ENCODE results near the gene ANKRD44.

ANKRD44 gene

DNA sequence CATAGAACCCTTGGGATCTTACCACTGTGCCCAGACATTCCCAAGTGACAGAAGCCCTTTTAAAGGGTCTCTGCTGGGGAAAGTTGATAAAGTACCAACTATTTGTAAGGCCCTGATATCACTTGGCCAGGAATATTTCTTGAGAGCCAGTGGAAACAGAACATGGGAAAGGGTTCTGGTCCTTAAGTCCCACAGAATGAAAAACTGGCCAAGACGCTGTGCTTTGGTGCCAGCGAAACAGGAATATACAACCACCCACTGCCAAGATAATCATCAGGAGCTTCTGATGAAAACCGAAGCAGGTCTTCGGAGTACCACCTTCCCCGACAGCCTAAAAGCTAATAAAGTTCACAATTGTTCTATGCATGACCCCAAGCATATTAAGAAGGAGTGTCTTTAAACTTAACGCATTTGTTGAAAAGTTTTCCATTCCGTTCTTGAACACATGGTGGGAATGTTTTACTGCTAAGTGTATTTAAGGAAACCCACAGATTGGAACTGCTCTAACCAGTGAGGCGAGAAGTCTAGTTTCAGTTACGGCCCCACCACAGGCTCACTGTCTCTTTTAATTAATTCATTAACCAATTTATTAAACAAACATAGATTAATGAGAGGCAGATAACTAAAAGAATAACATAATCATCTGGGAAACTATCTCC, 152.6 kb downstream of the ANKRD44 start:
- in situ Hi-C loops (cut with MboI; ENCODE audit: low sequenced_read_pairs), result no loop called here

- in situ Hi-C loops (cut with MboI; ENCODE audit: low sequenced_read_pairs), result no loop called here
These were observed 153.8 kb downstream of the ANKRD44 start for GRCh38 chr2:197156771-197157170.

GRCh38 chr2:197152451-197153228, 157.9 kb downstream of the ANKRD44 start:
- in situ Hi-C loops (cut with MboI; ENCODE audit: low sequenced_read_pairs), result no loop called here

DNA sequence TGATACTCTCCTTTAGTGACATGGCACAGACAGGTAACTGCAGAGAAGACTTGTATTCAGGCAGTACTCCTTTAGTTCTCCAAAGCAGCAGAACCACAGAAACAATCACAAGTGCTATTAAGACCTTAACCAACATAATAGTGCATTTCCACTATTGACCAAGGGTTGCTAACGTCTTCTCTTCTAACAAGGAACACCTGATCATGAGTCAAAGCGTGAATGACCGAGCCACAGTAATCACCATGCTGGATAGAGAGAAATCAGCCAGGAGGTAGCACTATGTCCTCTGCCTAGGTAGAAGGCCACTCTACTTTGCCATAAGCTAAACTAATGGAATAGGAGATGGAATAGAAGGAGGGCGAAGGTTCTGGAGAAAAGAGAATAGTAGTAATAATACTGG, 161.0 kb downstream of the ANKRD44 start:
- in situ Hi-C loops (cut with MboI; ENCODE audit: low sequenced_read_pairs), result no loop called here

DNA sequence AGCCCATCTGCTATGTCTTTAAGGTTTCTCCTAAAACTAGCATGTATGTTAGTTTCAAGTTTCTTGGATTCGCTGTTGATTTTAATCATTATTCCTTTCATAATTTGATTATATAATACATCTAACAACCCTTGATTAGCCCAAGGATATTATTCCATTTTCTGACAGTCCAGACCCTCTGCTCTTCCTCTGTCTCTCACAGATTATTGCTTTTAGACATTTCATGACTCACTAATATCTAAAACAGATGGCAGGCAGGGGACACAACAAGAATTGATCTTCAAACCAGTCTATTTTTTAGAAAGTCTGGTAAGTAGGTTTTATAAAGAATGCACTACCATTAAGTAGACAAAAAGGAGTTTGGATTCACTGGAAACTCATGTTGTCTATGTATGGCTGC, 162.2 kb downstream of the ANKRD44 start:
- in situ Hi-C loops (cut with MboI; ENCODE audit: low sequenced_read_pairs), result no loop called here

- in situ Hi-C loops (cut with MboI; ENCODE audit: low sequenced_read_pairs), result no loop called here
These were observed 162.6 kb downstream of the ANKRD44 start for GRCh38 chr2:197147942-197148341.

DNA sequence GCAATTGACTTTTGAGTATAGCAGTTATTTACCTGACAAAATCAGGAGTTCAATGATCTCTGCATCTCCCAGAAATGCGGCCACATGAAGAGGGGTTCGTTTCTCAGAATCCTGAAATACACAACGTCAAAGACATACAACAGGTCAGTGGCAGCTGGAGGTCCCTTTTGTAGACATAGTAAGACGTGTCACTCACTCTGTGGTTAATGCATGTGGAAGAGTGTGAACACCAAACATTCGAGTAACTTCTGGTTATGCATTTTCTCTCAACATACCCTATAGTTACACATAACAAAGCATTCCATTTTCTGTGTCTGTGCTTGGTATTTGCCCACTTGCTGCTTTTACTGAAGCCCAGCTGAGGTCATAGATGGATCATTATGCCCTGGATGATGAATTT, 163.6 kb downstream of the ANKRD44 start:
- in situ Hi-C loops (cut with MboI; ENCODE audit: low sequenced_read_pairs), result no loop called here

DNA sequence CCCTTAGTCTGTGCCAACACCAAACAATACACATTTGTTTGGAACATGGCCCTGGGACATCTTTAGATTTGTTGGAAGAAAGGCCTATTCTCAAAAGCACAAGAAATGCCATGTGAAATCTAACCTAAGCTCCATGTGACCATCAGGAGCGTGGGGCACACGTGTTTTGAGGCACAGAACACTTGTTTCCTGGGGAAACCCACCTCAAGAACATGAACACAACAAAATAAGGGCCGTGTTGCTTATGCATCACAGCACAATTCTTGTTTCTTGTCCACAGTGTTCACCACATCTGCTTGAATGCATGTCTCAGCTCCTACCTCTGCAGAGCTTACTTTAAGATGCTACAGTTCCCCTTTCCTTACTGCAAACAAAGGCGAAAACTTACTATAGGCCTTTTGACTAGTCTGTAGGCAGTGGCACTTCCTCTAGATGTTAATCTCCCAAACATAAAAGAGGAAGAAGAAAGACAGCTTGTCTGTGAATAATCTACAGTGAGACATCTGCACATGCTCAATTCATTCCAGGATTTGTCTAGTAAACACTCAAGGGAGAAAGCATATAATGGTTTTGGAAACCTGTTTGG, 165.0 kb downstream of the ANKRD44 start:
- in situ Hi-C loops (cut with MboI; ENCODE audit: low sequenced_read_pairs), result no loop called here

DNA sequence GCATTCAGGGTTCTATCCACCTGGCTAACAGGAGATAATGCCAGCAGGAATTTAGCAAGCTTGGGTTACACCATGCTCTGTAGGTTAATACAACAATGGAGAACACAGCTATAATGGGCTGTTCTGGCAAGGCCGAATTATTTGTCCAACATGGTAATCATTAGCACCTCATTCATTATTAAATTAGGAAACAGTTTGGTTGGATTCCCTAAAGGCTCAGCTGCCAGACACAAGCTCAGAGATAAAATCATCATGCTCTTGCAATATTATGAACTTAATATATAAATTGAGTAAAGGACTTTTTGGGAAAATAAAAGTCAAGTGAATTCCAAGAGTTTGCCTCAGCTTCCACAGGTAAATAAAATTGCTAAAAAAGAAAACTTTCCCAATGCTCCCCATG, 166.4 kb downstream of the ANKRD44 start:
- in situ Hi-C loops (cut with MboI; ENCODE audit: low sequenced_read_pairs), result no loop called here

DNA sequence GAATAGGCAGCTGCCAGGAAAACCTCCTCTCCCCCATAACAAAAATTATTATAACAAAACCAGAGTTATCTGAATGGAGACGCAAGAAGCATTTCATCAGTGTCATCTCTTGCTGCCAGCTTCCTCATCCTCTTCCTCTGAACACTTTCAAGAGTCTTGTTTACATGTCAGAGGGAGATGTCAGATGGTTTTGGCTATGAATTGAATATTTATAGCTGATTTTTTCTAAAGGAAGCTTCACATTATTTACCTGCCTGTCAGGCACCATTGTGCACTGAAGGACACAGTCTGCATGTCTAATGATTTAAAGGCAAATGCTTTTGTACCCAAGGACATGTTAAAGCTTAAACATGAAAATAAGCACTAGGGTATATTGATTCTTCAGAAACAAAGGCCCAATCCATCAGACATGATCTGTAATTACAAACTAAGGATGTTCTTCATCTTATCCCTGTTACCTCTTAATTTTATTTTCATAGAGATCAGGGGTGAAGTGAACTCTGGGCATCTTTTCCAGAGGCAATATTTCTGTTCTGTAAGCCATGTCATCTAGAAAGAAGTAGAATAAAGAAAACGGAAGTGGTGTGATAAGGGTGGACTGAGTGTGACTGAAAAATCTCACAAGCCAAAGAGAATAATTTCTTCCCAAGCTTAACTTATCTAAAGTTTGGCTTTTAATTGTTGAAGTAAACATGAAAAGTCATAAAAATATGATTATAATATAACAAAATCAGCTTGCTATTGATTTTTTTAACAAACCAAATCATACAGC, 168.7 kb downstream of the ANKRD44 start:
- in situ Hi-C loops (cut with MboI; ENCODE audit: low sequenced_read_pairs), result no loop called here

- in situ Hi-C loops (cut with MboI; ENCODE audit: low sequenced_read_pairs), result no loop called here
These were observed 170.5 kb downstream of the ANKRD44 start for GRCh38 chr2:197140045-197140444.

DNA sequence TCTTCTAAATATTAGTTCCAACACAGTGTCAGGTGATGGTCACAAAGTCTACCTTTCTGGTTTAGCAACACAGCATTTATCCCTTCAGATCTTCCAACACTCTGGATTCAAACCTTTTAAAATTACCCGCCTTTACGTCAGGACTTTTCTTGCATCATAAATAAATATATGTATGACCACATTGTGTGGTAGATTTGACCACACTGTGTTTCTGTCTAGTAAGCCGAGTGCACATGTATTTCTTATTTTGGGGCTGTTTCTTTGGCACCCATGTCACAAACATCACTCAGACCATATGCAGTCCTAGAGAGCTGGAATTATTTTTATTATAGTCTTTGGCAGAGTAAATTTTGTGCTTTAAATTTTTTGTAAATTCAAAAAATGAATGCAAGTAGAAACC, 172.1 kb downstream of the ANKRD44 start:
- in situ Hi-C loops (cut with MboI; ENCODE audit: low sequenced_read_pairs), result no loop called here

DNA sequence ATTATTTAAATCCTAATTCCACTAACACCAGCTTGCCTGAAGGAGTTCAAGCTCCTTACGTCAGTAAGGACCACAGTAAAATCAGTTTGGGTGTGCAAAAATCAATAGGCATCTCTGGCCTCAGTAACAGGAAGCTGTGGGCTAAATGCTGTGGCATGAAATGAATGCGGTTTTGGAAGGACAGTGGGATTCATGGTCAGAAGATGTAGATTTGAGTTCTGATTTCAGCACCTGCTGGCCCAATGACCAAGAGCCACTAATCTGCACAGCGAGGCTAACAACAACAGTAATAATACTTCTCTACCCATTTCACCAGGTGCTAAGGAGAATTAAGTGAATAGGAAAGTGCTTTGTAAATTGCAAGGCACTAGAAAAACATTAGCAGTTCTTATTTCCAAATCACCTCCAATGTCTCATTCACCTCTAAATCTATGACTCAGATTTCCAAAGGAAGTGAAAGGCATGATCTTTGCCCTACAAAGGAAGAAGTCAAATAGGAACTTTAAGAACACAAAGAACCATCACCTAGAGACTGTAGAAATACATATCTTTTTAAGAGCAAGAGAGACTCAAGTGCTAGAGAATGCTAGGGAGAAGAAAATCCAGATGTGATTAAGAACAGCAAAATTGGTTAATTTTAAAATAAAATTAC, 172.6 kb downstream of the ANKRD44 start:
- in situ Hi-C loops (cut with MboI; ENCODE audit: low sequenced_read_pairs), result no loop called here

DNA sequence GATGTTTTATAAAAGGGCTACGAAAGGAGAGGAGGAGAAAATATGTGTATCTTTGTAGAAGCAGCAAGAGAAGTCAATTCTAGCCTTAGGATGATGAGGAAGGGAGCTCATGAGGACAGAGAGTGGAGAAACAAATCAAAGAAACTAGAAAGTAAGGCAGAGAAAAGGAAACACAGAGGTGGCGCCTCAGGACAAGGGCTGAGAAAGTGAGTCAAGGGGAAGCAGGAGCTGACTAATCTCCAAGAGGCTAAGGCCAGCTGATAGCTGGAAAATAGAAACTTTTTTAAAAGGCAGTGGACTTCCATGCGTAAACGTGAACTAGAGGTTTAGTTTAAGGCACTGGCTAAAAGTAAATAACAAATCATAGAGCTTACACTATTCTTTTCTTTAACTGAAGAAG, 173.3 kb downstream of the ANKRD44 start:
- in situ Hi-C loops (cut with MboI; ENCODE audit: low sequenced_read_pairs), result no loop called here

DNA sequence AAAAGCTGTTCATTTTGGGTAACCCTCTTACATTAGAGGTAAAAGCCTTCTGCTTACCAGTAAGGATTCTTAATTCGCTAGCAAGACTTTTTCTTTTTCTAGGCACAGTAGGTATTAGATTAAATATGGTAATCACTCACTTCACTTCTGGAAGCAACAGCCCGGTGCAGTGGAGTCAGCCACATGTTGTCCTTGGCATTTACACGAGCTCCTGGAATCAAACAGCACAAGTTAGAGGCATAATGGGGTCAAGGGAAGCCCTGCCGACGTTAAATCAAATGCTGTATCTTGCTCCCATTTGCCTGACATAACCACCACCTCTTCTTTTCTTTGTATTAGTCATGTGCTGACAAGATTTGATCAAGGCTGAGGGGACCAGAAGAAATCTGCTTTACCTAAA, 174.1 kb downstream of the ANKRD44 start:
- in situ Hi-C loops (cut with MboI; ENCODE audit: low sequenced_read_pairs), result no loop called here

- in situ Hi-C loops (cut with MboI; ENCODE audit: low sequenced_read_pairs), result no loop called here
These were observed 174.8 kb downstream of the ANKRD44 start for GRCh38 chr2:197135806-197136205.

DNA sequence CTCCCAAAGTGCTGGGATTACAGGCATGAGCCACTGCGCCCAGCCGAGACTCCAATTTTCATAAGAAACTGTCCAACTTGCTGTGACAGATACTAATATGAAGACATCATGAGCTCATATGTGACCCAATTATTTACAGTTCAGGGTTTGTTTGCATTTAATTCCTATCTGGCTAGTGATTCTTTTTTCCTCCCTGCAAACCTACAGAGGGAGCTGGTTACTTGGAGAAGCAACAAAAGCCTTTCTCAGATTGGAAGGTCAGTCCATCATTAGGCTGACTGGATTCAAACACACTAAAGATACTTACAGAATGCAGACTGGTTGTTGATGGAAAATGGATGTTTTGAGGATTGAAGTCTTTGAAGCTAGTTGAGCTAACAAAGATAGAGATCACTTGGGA, 176.4 kb downstream of the ANKRD44 start:
- in situ Hi-C loops (cut with MboI; ENCODE audit: low sequenced_read_pairs), result no loop called here

DNA sequence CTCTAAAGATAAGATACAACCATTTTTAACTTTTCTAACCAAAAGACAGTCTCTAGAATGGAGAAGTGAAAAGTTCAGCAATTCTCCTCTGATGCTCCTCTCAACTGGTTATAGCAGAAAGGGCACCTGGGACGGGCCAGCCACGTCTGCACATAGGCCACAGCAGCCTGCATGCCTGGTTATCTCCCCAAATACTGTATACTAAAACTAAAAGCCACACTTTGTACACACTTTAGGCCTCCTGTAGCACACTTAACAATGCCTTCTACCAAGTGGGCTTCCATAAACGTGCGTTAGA, 179.1 kb downstream of the ANKRD44 start:
- in situ Hi-C loops (cut with MboI; ENCODE audit: low sequenced_read_pairs), result no loop called here

DNA sequence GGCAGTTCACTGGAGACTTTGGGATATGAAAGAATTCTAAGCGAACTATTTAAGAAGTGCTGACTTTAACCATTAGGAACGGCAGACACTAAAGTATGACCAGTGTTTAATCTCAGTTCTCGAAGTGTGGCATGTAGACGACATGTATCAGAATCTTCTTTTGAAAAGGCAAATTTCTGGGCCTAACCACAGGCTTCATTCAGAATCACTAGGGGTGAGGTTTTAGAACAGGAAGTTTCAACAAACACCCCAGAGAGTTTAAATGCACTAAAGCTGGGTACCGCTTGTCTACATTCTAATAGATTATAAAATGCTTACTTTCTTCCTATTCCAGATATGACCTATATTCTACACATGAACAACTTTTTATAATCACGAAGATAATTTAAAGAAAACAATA, 180.3 kb downstream of the ANKRD44 start:
- in situ Hi-C loops (cut with MboI; ENCODE audit: low sequenced_read_pairs), result no loop called here

DNA sequence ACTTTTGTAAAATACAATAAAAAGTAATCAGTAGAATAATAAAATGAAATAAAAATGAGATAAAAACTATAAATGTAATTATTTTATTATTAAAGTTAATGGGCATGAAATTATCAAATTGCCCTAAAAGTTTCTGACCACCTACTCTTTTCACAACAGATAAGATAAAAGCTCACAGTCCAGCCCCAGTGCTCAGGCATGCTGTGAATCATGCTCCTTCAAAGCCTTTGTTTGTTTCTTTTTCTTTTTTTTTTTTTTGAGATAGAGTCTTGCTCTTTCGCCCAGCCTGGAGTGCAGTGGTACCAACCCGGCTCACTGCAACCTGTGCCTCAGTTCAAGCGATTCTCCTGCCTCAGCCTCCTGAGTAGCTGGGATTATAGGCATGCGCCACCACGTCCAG, 181.7 kb downstream of the ANKRD44 start:
- in situ Hi-C loops (cut with MboI; ENCODE audit: low sequenced_read_pairs), result no loop called here

GRCh38 chr2:197128126-197128525, 182.5 kb downstream of the ANKRD44 start:
- in situ Hi-C loops (cut with MboI; ENCODE audit: low sequenced_read_pairs), result no loop called here

Measured in HL-60/S4 treated with phorbol 12-myristate 13-acetate at 8.2 ng/mL for 4 days and 3 days (cell line).